ENCODE data around the gene NAT10. TPM values are rescaled to one million over a fixed set of nuclear protein-coding genes. Genes with fewer than 3 reads are reported as not detected.

Gene NAT10
- total and polyA plus RNA-seq, 2 experiments from 2014 or later = 21.4 to 24.0 TPM

DNA sequence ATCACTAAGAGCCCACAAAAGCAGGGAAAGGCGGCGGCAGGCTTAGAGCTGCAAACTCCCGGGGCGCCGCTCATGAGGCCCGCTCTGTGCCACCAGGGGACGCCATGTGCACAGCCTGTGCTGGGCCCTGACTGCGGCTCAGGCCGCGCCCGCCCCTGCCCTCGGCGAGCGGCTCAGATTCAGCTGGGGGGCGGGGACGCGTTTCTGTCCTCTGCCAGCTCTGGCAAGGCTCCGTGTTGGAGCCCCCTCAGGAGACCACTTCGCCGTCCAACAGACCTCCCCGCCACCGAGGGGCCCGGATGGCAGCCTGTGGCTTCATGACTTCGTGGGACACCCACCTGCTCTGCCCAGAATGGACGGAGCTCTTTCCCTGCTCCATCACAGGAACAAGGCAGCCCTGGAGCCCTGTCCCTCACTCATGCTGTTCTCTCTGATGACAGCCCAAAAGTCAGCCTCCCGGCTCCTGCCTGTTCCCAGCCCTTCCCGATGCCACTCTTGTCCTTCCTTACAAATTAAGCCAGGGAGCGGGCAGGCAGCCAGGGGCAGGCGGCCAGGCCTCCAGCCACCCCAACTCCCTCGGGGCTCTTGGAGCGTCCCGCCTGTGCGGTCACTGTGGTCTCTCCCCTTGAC lies 69.1 kb downstream of the NAT10 start:
- H3K4me3 ChIP-seq = peak overlapping the region; percentile 63
- peak overlapping the region; percentile 86 for H3K4me2 ChIP-seq (ENCODE audit: unreplicated experiment)
- H3K27me3 ChIP-seq (replicated peaks; ENCODE audit: insufficient read depth) = no peaks in the 10 kb centered on the region
- H3K36me3 ChIP-seq (ENCODE audit: low read depth) = peaks cover 5% of the 10 kb centered on the region; the same call in 1 of the 2 replicates
- no peaks in the 10 kb centered on the region for H3K4me1 ChIP-seq (ENCODE audit: insufficient read depth)
- peak; percentile 91 for DNase-seq
- no peaks in the 10 kb centered on the region for H4K20me1 ChIP-seq (ENCODE audit: insufficient read depth)
- no peaks in the 10 kb centered on the region for H3K9me2 ChIP-seq (ENCODE audit: insufficient read depth)
- in situ Hi-C loops (cut with MboI) = loop anchor here (5.0 to 10.0 kb wide), 2 partner anchors 183 to 320 kb away; partner anchors contain the start of gene ABTB2
- H2AFZ ChIP-seq = no peak overlapping the region; the same call in 1 of the 2 replicates
- TF ChIP-seq EZH2 (IDR thresholded peaks at IDR 0.05; ENCODE audit: insufficient read depth, poor library complexity, severe bottlenecking) (no peak), EZH2phosphoT487 (IDR thresholded peaks at IDR 0.05; ENCODE audit: insufficient read depth, low read depth) (no peak)
- 0 out of 2 replicates have a peak, but pooled peaks cover 6% of the 10 kb centered on the region for H3F3A ChIP-seq (ENCODE audit: insufficient read depth)
- H3K9me3 ChIP-seq (ENCODE audit: low read depth) = no peaks in the 10 kb centered on the region
- H3K9ac ChIP-seq = 0 out of 2 replicates have a peak overlapping the region, but pooled peaks have one; percentile 26
- WGBS, 2 experiments (ENCODE audit: low coverage in 1 of 2, low lambda C conversion rate in 2 of 2, missing lambda C conversion rate in 2 of 2) = 8 to 10% methylated on average over 20 to 28 of the region's 33 CpGs
- H3K27ac ChIP-seq = no peak overlapping the region
- H3K79me2 ChIP-seq (ENCODE audit: insufficient read depth) = no peaks in the 10 kb centered on the region

DNA sequence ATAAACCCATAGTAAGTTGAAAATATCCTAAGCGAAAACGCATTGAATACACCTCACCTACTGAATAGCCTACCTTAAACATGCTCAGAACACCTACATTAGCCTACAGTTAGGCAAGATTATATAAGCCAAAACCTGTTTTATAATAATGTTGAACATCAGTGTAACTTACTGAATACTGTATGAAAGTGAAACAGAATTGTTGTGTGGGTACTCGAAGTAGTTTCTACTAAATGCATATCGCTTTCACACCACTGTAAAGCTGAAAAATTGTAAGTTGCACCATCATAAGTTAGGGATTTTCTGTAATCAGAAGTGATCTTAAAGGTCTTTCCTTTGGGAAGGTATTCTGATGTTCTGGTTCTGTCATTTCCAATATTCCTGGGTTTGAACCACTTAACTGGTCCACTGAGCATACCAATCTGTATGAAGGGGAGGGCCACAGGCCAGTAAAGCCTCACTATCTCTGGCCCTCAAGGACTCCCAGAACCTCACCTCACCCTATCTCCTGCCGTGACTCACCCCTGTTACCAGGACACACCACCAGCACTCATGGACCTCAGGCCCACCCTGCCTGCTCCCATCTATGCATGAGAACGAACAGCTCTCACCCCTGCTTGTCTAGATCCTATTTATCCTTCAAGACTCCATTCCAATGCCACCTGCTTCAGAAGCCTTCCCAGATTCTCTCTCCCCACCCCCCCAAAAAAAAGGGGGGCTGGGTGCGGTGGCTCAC lies 70.0 kb downstream of the NAT10 start:
- WGBS, 2 experiments (ENCODE audit: low coverage in 1 of 2, low lambda C conversion rate in 2 of 2, missing lambda C conversion rate in 2 of 2) = 96 to 97% methylated on average over 7 of the region's 7 CpGs
- no peak overlapping the region for H3K4me3 ChIP-seq
- H3K79me2 ChIP-seq (ENCODE audit: insufficient read depth) = no peaks in the 10 kb centered on the region
- H4K20me1 ChIP-seq (ENCODE audit: insufficient read depth) = no peaks in the 10 kb centered on the region
- in situ Hi-C loops (cut with MboI) = loop anchor here (5.0 to 10.0 kb wide), 2 partner anchors 182 to 319 kb away; partner anchors contain the start of gene ABTB2
- H3F3A ChIP-seq (ENCODE audit: insufficient read depth) = 0 out of 2 replicates have a peak, but pooled peaks cover 6% of the 10 kb centered on the region
- H3K27ac ChIP-seq = no peak overlapping the region
- TF ChIP-seq EZH2 (IDR thresholded peaks at IDR 0.05; ENCODE audit: insufficient read depth, poor library complexity, severe bottlenecking) (no peak), EZH2phosphoT487 (IDR thresholded peaks at IDR 0.05; ENCODE audit: insufficient read depth, low read depth) (no peak)
- no peak overlapping the region for H2AFZ ChIP-seq
- DNase-seq = no peak
- no peak overlapping the region for H3K4me2 ChIP-seq (ENCODE audit: unreplicated experiment)
- H3K36me3 ChIP-seq (ENCODE audit: low read depth) = peaks cover 4% of the 10 kb centered on the region; the same call in 1 of the 2 replicates
- H3K4me1 ChIP-seq (ENCODE audit: insufficient read depth) = no peaks in the 10 kb centered on the region
- no peaks in the 10 kb centered on the region for H3K9me2 ChIP-seq (ENCODE audit: insufficient read depth)
- no peaks in the 10 kb centered on the region for H3K9me3 ChIP-seq (ENCODE audit: low read depth)
- no peaks in the 10 kb centered on the region for H3K27me3 ChIP-seq (replicated peaks; ENCODE audit: insufficient read depth)
- no peak overlapping the region for H3K9ac ChIP-seq

GRCh38 chr11:34176751-34177209 lies 71.4 kb downstream of the NAT10 start:
- 28 to 34% methylated on average over 2 of the region's 2 CpGs for WGBS, 2 experiments (ENCODE audit: low coverage in 1 of 2, low lambda C conversion rate in 2 of 2, missing lambda C conversion rate in 2 of 2)
- no peaks in the 10 kb centered on the region for H3K4me1 ChIP-seq (ENCODE audit: insufficient read depth)
- in situ Hi-C loops (cut with MboI) = loop anchor here (5.0 to 10.0 kb wide), 2 partner anchors 181 to 318 kb away; partner anchors contain the start of gene ABTB2
- H3F3A ChIP-seq (ENCODE audit: insufficient read depth) = 0 out of 2 replicates have a peak, but pooled peaks cover 6% of the 10 kb centered on the region
- no peak overlapping the region for H3K4me2 ChIP-seq (ENCODE audit: unreplicated experiment)
- H3K36me3 ChIP-seq (ENCODE audit: low read depth) = no peaks in the 10 kb centered on the region
- H3K9me2 ChIP-seq (ENCODE audit: insufficient read depth) = no peaks in the 10 kb centered on the region
- no peak for TF ChIP-seq EZH2phosphoT487 (IDR thresholded peaks at IDR 0.05; ENCODE audit: insufficient read depth, low read depth)
- TF ChIP-seq EZH2 (IDR thresholded peaks at IDR 0.05; ENCODE audit: insufficient read depth, poor library complexity, severe bottlenecking) = no peak
- no peak overlapping the region for H3K27ac ChIP-seq
- no peaks in the 10 kb centered on the region for H3K79me2 ChIP-seq (ENCODE audit: insufficient read depth)
- no peak overlapping the region for H3K9ac ChIP-seq
- H4K20me1 ChIP-seq (ENCODE audit: insufficient read depth) = no peaks in the 10 kb centered on the region
- H2AFZ ChIP-seq = no peak overlapping the region
- H3K9me3 ChIP-seq (ENCODE audit: low read depth) = no peaks in the 10 kb centered on the region
- H3K27me3 ChIP-seq (replicated peaks; ENCODE audit: insufficient read depth) = no peaks in the 10 kb centered on the region
- no peak for DNase-seq
- no peak overlapping the region for H3K4me3 ChIP-seq

- no peaks in the 10 kb centered on the region for H3K4me1 ChIP-seq (ENCODE audit: insufficient read depth)
- no peaks in the 10 kb centered on the region for H3K9me3 ChIP-seq (ENCODE audit: low read depth)
- no peaks in the 10 kb centered on the region for H4K20me1 ChIP-seq (ENCODE audit: insufficient read depth)
- 90 to 94% methylated on average over 10 of the region's 10 CpGs for WGBS, 2 experiments (ENCODE audit: low coverage in 1 of 2, low lambda C conversion rate in 2 of 2, missing lambda C conversion rate in 2 of 2)
- no peaks in the 10 kb centered on the region for H3K27me3 ChIP-seq (replicated peaks; ENCODE audit: insufficient read depth)
- H3K79me2 ChIP-seq (ENCODE audit: insufficient read depth) = no peaks in the 10 kb centered on the region
- DNase-seq = no peak
- in situ Hi-C loops (cut with MboI) = loop anchor here (5.0 to 10.0 kb wide), 2 partner anchors 179 to 316 kb away; partner anchors contain the start of gene ABTB2
- no peak overlapping the region for H3K4me3 ChIP-seq
- no peak overlapping the region for H3K4me2 ChIP-seq (ENCODE audit: unreplicated experiment)
- H3K27ac ChIP-seq = no peak overlapping the region
- H3K9me2 ChIP-seq (ENCODE audit: insufficient read depth) = no peaks in the 10 kb centered on the region
- no peak overlapping the region for H2AFZ ChIP-seq
- TF ChIP-seq EZH2phosphoT487 (IDR thresholded peaks at IDR 0.05; ENCODE audit: insufficient read depth, low read depth) (no peak), EZH2 (IDR thresholded peaks at IDR 0.05; ENCODE audit: insufficient read depth, poor library complexity, severe bottlenecking) (no peak)
- 0 out of 2 replicates have a peak, but pooled peaks cover 6% of the 10 kb centered on the region for H3F3A ChIP-seq (ENCODE audit: insufficient read depth)
- no peaks in the 10 kb centered on the region for H3K36me3 ChIP-seq (ENCODE audit: low read depth)
- no peak overlapping the region for H3K9ac ChIP-seq
Measured at GRCh38 chr11:34178209-34178821, 72.9 kb downstream of the NAT10 start.
